Peyer's patch (tissue), 4 donors: ENCODE results near the gene TTL. TPM values are rescaled to one million over a fixed set of nuclear protein-coding genes. Genes with fewer than 3 reads are reported as not detected.
A peak's percentile ranks its signal among the peaks of the same experiment; 100 is the strongest.
"Not testable (repeated sequence)": the region's sequence is repeated elsewhere in the genome, so short reads cannot be mapped to it uniquely, and the experiment has no call there.

ENCODE experiments used
- DNase-seq, 3 donors: peaks; one replicate each; pipeline ENCODE4 v3.0.0-alpha.2; 2017 to 2019
- H3K27ac ChIP-seq, 4 donors: fragments of 200-600 bp; sonication (generic); one replicate each; pipeline ENCODE4 v1.5.1; 2016 to 2019
- H3K27me3 ChIP-seq, 2 donors: fragments of 200-600 bp; sonication (generic); one replicate each; pipeline ENCODE4 v1.5.1; 2019
- H3K36me3 ChIP-seq, 3 donors: fragments of 200-600 bp; sonication (generic); one replicate each; pipeline ENCODE4 v1.5.1; 2016 to 2019
- H3K4me1 ChIP-seq, 4 donors: fragments of 200-600 bp; sonication (generic); one replicate each; pipeline ENCODE4 v1.5.1; 2016 to 2019
- H3K4me3 ChIP-seq, 4 donors: fragments of 200-600 bp; sonication (generic); 1 replicate in 3 of 4; 2 replicates in 1 of 4; pipeline ENCODE4 v1.5.1; 2016 to 2019; ENCODE audit warnings: mild to moderate bottlenecking in 1 of 4
- H3K9me3 ChIP-seq, 4 donors: fragments of 200-600 bp; sonication (generic); one replicate each; pipeline ENCODE4 v1.5.1; 2016 to 2019; ENCODE audit warnings: mild to moderate bottlenecking in 1 of 4
- CTCF ChIP-seq, 6 experiments: fragments of 450-650 bp in 4 of 6; fragments of 200-600 bp in 2 of 6; sonication (generic) in 1 of 6; IDR thresholded peaks; one replicate each; pipeline ENCODE4 v1.5.1; 2017 to 2019; ENCODE audit warnings: antibody characterized with exemption in 6 of 6, mild to moderate bottlenecking in 3 of 6, moderate library complexity in 1 of 6
- POLR2A ChIP-seq, 2 donors: fragments of 450-650 bp; IDR thresholded peaks; one replicate each; pipeline ENCODE4 v1.5.1; 2017; ENCODE audit warnings: antibody characterized with exemption in 2 of 2, mild to moderate bottlenecking in 2 of 2, moderate library complexity in 2 of 2
- total RNA-seq, 4 donors: library from RNA; depleted of rRNA; stranded (reverse); fragments of >200 nt; gene quantifications; one replicate each; pipeline ENCODE4 v1.1.0, GENCODE V29; 2016

The TTL gene
- 10 to 100 TPM in 3 of 4 donors, 1 to 10 TPM in 1; 6.8 to 15.7 (median 13.2) TPM for total RNA-seq

- peak in 2 of 6 experiments; percentile 2 to 6 for TF ChIP-seq CTCF (IDR thresholded peaks at IDR 0.05)
- peak; percentile 14 to 54 for TF ChIP-seq POLR2A (IDR thresholded peaks at IDR 0.05)
- H3K4me1 ChIP-seq, result peaks cover 0 to 14% (median 8%) of the 10 kb centered on the region in 4 donors
These were observed at the start of gene TTL for GRCh38 chr2:112481528-112482233. TSS of gene TTL (plus strand) at chr2:112482156. CDS start at chr2:112482345, 189 bp downstream.

GRCh38 chr2:112432390-112432734 lies 49.6 kb upstream of the TTL start:
- H3K27me3 ChIP-seq, H3K4me1 ChIP-seq, H3K36me3 ChIP-seq, H3K9me3 ChIP-seq: not testable (repeated sequence)
- DNase-seq, result peak in 1 of 3 donors; percentile 26
- H3K4me3 ChIP-seq, result peak overlapping the region; percentile 57 to 78 (median 70)
- peak overlapping the region; percentile 78 to 89 (median 87) for H3K27ac ChIP-seq

More at GRCh38 chr2:112481528-112482233, at the start of gene TTL:
- no peaks in the 10 kb centered on the region for H3K36me3 ChIP-seq
- peak; percentile 69 to 90 (median 87) for DNase-seq
- no peaks in the 10 kb centered on the region for H3K27me3 ChIP-seq
- peak within 1 kb of the TSS; percentile 79 to 92 (median 88) for H3K27ac ChIP-seq
- H3K4me3 ChIP-seq, result peak within 1 kb of the TSS; percentile 72 to 96 (median 84)
- no peaks in the 10 kb centered on the region for H3K9me3 ChIP-seq

- H3K4me1 ChIP-seq, H3K27me3 ChIP-seq, H3K36me3 ChIP-seq, H3K9me3 ChIP-seq: not testable (repeated sequence)
- peak in 2 of 3 donors; percentile 50 to 52 for DNase-seq
- Histone ChIP-seq H3K4me3 (peak overlapping the region; percentile 57 to 78 (median 70)), H3K27ac (peak overlapping the region; percentile 78 to 89 (median 87))
These were observed 49.0 kb upstream of the TTL start for GRCh38 chr2:112432735-112433479.

- DNase-seq, result peak; percentile 89 to 96 (median 91)
- peak; percentile 29 to 60 (median 41) for TF ChIP-seq CTCF (IDR thresholded peaks at IDR 0.05)
- peak within 1 kb of the TSS; percentile 78 to 89 (median 87) for H3K27ac ChIP-seq
- H3K4me1 ChIP-seq, H3K27me3 ChIP-seq, H3K9me3 ChIP-seq, H3K36me3 ChIP-seq: not testable (repeated sequence)
- H3K4me3 ChIP-seq, result peak within 1 kb of the TSS; percentile 57 to 78 (median 70)
These were observed 48.5 kb upstream of the TTL start, which contains the start of gene RGPD8 for GRCh38 chr2:112433480-112433879. TSS of gene RGPD8 (minus strand) at chr2:112433645. CDS start at chr2:112433453, 192 bp downstream.

GRCh38 chr2:112433932-112434730 lies 47.8 kb upstream of the TTL start:
- Histone ChIP-seq H3K4me1 (peaks cover 0 to 7% (median 0%) of the 10 kb centered on the region in 4 donors), H3K4me3 (no peak overlapping the region), H3K27me3 (no peaks in the 10 kb centered on the region), H3K36me3 (no peaks in the 10 kb centered on the region), H3K27ac (no peak overlapping the region), H3K9me3 (no peaks in the 10 kb centered on the region)
- TF ChIP-seq CTCF (IDR thresholded peaks at IDR 0.05) (no peak), POLR2A (IDR thresholded peaks at IDR 0.05) (no peak)
- DNase-seq, result peak in 1 of 3 donors; percentile 42

GRCh38 chr2:112434890-112435715 lies 46.9 kb upstream of the TTL start:
- DNase-seq, result peak in 1 of 3 donors; percentile 26
- not testable (repeated sequence) for H3K36me3 ChIP-seq, H3K27ac ChIP-seq, H3K4me3 ChIP-seq, H3K27me3 ChIP-seq, H3K4me1 ChIP-seq, H3K9me3 ChIP-seq

GRCh38 chr2:112435716-112436431 lies 46.1 kb upstream of the TTL start:
- H3K4me3 ChIP-seq, H3K27me3 ChIP-seq, H3K27ac ChIP-seq, DNase-seq, H3K9me3 ChIP-seq, H3K36me3 ChIP-seq, H3K4me1 ChIP-seq: not testable (repeated sequence)

- not testable (repeated sequence) for H3K4me3 ChIP-seq, H3K9me3 ChIP-seq, H3K27me3 ChIP-seq, H3K4me1 ChIP-seq, H3K36me3 ChIP-seq, DNase-seq, H3K27ac ChIP-seq
These were observed 45.0 kb upstream of the TTL start for GRCh38 chr2:112436993-112437392.

GRCh38 chr2:112437405-112437831 lies 44.5 kb upstream of the TTL start:
- H3K27ac ChIP-seq, H3K4me1 ChIP-seq, H3K27me3 ChIP-seq, H3K9me3 ChIP-seq, H3K36me3 ChIP-seq, DNase-seq, H3K4me3 ChIP-seq: not testable (repeated sequence)
